ENCODE data around the gene RFX4. TPM values are rescaled to one million over a fixed set of nuclear protein-coding genes. Genes with fewer than 3 reads are reported as not detected.
A peak's percentile ranks its signal among the peaks of the same experiment; 100 is the strongest.

The RFX4 gene
- total and polyA plus RNA-seq, 2 experiments from 2014 or later: not detected

GRCh38 chr12:106669216-106669615 is 86.4 kb downstream of the RFX4 start:
- Histone ChIP-seq H3K27ac (no peak overlapping the region), H3K4me1 (ENCODE audit: low read depth) (peaks cover 15% of the 10 kb centered on the region), H3K27me3 (no peaks in the 10 kb centered on the region), H3K4me3 (no peak overlapping the region), H3K36me3 (no peaks in the 10 kb centered on the region), H3K9me3 (ENCODE audit: low read depth) (no peaks in the 10 kb centered on the region)
- DNase-seq (ENCODE audit: low read depth in 1 of 2, low spot score in 1 of 2): no peak
- no peak for TF ChIP-seq CTCF (IDR thresholded peaks at IDR 0.05; ENCODE audit: low read depth, low read length)

GRCh38 chr12:106670131-106670530 is 87.3 kb downstream of the RFX4 start:
- H3K9me3 ChIP-seq (ENCODE audit: low read depth): no peaks in the 10 kb centered on the region
- no peak overlapping the region for H3K4me3 ChIP-seq
- no peak for TF ChIP-seq CTCF (IDR thresholded peaks at IDR 0.05; ENCODE audit: low read depth, low read length)
- no peaks in the 10 kb centered on the region for H3K36me3 ChIP-seq
- H3K27me3 ChIP-seq: no peaks in the 10 kb centered on the region
- peaks cover 15% of the 10 kb centered on the region for H3K4me1 ChIP-seq (ENCODE audit: low read depth)
- no peak for DNase-seq (ENCODE audit: low read depth in 1 of 2, low spot score in 1 of 2)
- H3K27ac ChIP-seq: no peak overlapping the region

GRCh38 chr12:106671840-106672239 is 89.0 kb downstream of the RFX4 start:
- no peak for TF ChIP-seq CTCF (IDR thresholded peaks at IDR 0.05; ENCODE audit: low read depth, low read length)
- Histone ChIP-seq H3K27ac (no peak overlapping the region), H3K4me1 (ENCODE audit: low read depth) (peaks cover 15% of the 10 kb centered on the region), H3K9me3 (ENCODE audit: low read depth) (no peaks in the 10 kb centered on the region), H3K4me3 (no peak overlapping the region), H3K27me3 (no peaks in the 10 kb centered on the region), H3K36me3 (no peaks in the 10 kb centered on the region)
- no peak for DNase-seq (ENCODE audit: low read depth in 1 of 2, low spot score in 1 of 2)

- TF ChIP-seq CTCF (IDR thresholded peaks at IDR 0.05; ENCODE audit: low read depth, low read length): no peak
These were observed 89.7 kb downstream of the RFX4 start for GRCh38 chr12:106672314-106673025.

GRCh38 chr12:106673141-106673540 is 90.3 kb downstream of the RFX4 start:
- no peaks in the 10 kb centered on the region for H3K9me3 ChIP-seq (ENCODE audit: low read depth)
- H3K4me1 ChIP-seq (ENCODE audit: low read depth): peaks cover 15% of the 10 kb centered on the region
- peak; percentile 19 to 32 for DNase-seq (ENCODE audit: low read depth in 1 of 2, low spot score in 1 of 2)
- H3K4me3 ChIP-seq: no peak overlapping the region
- H3K27ac ChIP-seq: no peak overlapping the region
- TF ChIP-seq CTCF (IDR thresholded peaks at IDR 0.05; ENCODE audit: low read depth, low read length): no peak
- no peaks in the 10 kb centered on the region for H3K27me3 ChIP-seq
- H3K36me3 ChIP-seq: no peaks in the 10 kb centered on the region

More at GRCh38 chr12:106672314-106673025, 89.7 kb downstream of the RFX4 start:
- Histone ChIP-seq H3K4me1 (ENCODE audit: low read depth) (peaks cover 15% of the 10 kb centered on the region), H3K27me3 (no peaks in the 10 kb centered on the region), H3K27ac (no peak overlapping the region), H3K36me3 (no peaks in the 10 kb centered on the region), H3K9me3 (ENCODE audit: low read depth) (no peaks in the 10 kb centered on the region), H3K4me3 (no peak overlapping the region)
- peak; percentile 6 to 20 for DNase-seq (ENCODE audit: low read depth in 1 of 2, low spot score in 1 of 2)
